HG03571 (cell line): Measurements from ENCODE around the gene CEP97.

Source experiments
- ATAC-seq: cut with Tn5 transposase; IDR thresholded peaks from one replicate; pipeline ENCODE4 v1.9.1; 2021; ENCODE audit not compliant: unreplicated experiment

CEP97 gene

DNA sequence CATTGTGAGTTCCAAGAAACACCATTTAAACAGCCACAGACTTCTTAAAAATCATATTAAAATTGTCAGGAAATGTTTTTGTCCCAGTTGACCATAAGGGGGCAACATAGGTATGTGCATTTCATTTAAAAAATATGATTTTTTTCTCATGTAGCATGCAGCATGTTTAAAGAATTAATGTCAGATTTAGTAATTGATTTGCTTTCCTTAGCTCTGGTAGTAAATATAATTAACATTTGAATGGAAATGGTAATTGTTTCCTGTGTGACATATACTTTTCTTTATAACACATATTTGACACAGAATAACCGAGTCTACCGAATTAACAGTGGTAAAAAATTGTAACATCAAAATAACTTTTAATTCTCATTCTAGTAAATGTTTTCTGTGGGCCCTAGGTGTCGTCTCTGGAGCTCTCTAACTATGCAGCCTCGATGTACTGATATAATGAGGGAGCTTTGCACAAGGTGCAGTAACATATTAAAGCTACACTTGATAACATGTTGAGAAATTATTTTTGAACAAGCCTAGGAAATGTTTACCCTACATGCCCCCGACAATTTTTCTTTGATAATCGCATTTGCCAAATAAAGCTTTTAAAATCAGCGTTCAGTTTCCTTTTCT is 89.5 kb downstream of the CEP97 start:
- no peak for ATAC-seq

DNA sequence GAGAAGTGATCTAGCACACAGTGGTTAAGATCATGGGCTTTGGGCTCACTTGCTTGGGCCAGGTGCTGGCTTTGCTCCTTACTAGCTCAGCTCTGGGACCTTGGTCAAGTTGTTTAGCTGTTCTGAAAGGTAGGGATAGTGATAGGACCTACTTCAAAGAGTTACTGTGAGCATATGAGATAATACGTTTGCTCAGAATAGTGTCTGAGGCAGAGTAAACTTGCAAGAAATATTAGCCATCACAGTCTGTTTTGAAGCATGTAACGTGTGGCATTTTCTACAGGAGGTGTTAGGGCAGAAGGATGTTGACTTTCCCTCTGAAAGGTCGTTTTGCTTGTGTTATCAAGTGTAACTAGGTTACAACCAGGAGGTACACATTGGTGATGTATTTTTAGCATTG is 90.4 kb downstream of the CEP97 start:
- ATAC-seq = no peak

DNA sequence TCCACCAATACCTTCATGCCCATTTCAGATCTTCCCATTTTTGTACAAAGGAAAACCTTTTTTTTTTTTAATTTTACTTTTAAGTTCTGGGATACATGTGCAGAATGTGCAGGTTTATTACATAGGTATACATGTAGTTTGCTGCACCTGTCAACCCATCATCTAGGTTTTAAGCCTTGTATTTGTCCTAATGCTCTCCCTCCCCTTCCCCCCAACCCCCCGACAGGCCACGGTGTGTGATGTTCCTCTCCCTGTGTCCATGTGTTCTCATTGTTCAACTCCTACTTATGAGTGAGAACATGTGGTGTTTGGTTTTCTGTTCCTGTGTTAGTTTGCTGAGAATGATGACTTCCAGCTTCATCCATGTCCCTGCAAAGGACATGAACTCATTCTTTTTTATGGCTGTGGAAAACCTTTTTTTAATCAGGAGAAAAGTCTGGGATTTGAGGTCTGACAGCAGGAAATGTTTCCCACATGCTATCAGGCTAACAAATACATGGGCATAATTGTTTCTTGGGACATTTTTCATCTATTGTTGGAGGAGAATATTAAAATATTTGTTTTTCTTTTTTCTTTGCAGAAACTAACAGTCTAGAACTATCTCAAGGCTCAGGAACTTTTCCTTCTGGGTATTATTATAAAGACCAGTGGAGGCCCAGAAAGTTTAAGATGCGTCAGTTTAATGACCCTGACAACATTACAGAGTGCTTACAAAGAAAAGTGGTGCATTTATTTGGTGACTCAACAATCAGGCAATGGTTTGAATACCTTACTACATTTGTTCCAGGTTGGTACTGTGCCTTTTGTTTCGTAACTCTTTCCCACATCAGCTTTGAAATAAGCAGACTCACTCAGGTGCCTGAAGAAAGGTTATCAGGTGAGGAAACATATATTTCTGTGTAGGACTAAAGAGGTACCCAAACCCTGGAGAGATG is 92.1 kb downstream of the CEP97 start:
- ATAC-seq = no peak

DNA sequence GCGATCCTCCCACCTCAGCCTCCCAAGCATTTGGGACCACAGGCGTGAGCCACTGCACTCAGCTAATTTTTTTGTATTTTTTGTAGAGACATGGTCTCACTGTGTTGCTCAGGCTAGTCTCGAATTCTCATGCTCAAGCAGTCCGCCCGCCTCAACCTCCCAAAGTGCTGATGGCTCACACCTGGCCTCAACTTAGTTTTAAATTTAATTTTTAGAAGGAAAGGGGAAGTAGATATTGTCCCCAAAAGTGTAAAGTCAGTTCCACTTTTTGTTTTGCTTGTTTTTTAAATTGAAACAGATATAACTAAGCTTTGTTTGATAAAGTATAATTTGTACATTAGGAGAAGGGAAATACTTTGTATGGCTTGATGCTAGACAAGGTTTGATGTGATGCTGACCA is 93.6 kb downstream of the CEP97 start:
- ATAC-seq = peak; percentile 38

DNA sequence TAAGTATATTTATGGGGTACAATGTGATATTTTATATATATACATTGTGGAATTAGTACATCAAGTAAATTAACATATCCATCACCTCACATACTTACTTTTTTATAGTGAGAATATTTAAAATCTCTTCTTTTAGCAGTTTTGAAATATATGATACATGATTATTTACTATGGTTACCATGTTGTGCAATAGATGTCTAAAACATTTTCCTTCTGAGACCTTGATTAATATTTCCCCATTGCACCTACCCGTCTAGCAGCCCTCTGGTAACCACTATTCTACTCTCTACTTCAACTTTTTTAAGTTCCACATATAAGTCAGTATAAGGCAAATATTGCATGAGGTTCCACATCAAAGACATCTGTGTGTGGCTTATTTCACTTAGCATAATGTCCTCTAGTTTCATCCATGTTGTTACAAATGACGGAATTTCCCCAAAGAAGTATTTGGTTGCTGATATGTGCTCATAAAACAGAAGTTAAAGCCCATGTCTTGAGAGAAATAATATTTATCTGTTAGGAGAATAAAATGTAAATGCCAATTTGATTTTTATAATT is 95.3 kb downstream of the CEP97 start:
- no peak for ATAC-seq
